Measurements from ENCODE around the gene TSPY3.
"Not testable (repeated sequence)": the region's sequence is repeated elsewhere in the genome, so short reads cannot be mapped to it uniquely, and the experiment has no call there.

TSPY3 gene

GRCh38 chrY:9398121-9398520, at the start of gene TSPY3:
TSS of gene TSPY3 (plus strand) at chrY:9398421. CDS start at chrY:9398467, 46 bp downstream.
- not testable (repeated sequence) for DNase-seq

DNA sequence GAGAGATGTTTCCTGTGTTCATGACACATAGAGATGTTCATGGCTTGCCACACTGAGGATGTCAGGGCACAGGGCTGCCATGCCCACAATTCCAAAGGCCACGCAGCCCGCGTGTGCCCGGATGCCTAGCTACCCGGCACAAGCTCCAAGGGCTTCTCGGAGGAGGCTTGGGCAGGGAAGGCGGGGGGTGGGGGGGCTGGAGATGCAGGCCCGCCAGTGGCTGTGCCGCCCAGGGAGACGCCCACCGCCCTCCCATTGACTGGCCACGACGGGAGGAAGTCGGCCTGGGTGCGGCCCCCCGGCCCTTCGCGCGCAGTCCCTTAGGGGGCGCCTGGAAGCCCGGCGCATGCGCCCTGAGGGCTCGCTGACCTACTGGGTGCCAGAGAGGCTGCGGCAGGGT, 40.7 kb upstream of the TSPY3 start, which contains the start of gene TSPY8:
TSPY8 (plus strand) TSS at position 301 of the 400 bp plus-strand sequence; CDS start at position 347, 46 bp downstream.
- DNase-seq = not testable (repeated sequence)

DNA sequence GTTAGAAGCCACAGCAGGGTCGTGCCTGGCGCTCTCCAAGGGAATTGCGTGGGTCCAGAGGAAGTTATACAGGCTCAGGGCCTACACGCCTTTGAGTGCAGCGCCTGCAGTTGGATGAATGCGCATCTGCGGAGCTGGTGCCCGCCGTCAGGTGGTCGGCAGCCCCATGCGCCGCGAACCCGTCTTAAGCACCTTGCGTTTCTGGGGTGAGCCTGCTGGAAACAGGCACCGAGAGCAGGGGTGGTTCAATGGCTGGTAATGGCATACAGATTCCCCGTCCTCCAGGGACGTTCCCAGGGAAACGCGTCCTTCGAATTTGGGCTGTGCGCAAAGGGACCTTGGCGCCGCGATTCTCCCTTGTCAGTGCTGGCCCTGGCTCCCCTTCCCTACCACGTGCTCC, 1.7 kb upstream of the TSPY3 start:
- DNase-seq = not testable (repeated sequence)

Measured in activated effector memory CD4-positive, alpha-beta T cell treated with anti-CD3 and anti-CD28 coated beads, Interleukin-2, amount 50 U/mL, for 16 hours (primary cell).